Stimulated activated CD8-positive, alpha-beta memory T cell treated with anti-CD3 and anti-CD28 coated beads, Interleukin-2, amount 100 ng/mL, for 1 hour (primary cell): ENCODE data around the gene TAS2R3.
A peak's percentile ranks its signal among the peaks of the same experiment; 100 is the strongest.

Experiments used
- DNase-seq, 2 donors: peaks; one replicate each; pipeline ENCODE4 v3.0.0-alpha.2; 2020; ENCODE audit warnings: low read depth in 2 of 2

The TAS2R3 gene

DNA sequence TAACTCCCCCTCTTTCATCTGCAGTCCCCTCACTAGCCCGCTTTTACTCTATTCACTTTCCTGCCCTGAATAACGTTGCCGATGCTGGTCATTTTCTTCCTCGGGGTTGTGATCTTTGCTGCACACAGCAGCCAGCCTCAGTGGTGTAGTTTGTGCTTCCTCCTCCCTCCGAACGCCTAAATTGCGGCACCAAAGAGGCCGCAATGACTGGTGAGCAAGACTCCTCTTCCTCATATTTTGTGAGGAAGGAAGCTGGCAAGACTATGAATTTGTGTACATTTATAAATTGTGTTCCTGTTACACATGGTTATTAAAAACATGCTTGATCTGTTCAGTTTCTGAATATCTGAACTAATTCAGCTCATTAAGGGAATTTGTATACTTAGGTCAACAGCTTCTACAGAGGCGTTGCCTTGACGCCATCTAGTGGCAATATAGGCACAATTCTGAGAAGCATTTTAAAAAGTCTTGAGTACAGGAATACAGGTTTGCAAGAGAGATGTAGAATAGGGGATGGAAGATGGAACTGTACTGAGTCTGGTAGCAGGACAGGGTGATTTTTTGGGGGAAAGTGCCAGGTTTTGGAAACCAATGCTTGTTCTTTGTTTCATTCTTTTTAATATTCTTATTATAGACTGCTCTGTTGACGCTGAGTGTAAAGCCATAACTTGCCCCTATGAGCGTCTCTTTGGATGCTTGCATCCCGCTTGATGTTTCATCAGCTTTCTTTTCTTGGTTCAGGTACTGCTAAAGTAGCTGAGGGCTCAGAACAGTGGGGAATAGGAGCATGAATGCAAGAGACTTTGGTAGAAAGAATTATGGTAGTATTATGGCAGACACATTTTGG lies 22.0 kb downstream of the TAS2R3 start:
- peak in 1 of 2 donors; percentile 17 for DNase-seq

DNA sequence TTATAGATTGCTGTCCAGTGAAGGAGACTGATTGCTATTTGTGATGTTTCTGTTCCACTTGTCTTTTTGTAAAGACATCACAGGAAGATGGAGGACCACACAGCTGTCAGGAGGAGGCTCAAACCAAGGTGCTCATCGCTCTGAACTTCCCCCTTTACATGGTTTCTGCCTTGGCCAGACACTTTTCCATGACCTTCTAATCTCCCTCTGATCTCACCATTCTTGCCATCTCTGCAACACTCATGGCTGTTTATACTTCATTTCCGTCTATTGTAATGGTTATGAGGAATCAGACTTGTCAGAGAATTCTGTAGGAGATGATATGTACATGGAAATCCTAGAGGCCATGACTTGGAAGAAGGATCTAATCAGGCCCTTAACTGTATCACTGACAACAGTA lies 24.4 kb downstream of the TAS2R3 start:
- no peak for DNase-seq

DNA sequence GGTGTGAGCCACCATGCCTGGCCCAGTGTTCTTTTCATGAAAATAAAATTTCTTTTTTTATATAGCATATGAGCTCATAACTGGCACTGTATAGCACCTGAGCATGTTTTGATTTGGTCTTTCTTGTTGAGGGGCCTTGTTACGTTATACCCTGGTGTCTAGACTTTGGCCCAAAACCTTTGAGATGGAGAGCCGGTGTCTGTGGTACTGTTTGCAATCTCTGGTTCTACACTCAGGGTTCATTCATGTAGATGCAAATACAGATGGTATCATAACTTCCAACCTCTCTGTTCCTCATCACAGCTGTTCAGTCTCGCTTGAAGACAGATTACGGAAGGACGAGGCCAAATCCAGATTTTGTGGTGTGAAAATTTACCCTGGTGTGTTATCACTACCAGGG lies 26.0 kb downstream of the TAS2R3 start, which contains the start of gene TAS2R5:
Gene TAS2R5 (plus strand): TSS at position 301 of the 400 bp plus-strand sequence. CDS start 145 bp downstream, outside the sequence.
- no peak for DNase-seq

DNA sequence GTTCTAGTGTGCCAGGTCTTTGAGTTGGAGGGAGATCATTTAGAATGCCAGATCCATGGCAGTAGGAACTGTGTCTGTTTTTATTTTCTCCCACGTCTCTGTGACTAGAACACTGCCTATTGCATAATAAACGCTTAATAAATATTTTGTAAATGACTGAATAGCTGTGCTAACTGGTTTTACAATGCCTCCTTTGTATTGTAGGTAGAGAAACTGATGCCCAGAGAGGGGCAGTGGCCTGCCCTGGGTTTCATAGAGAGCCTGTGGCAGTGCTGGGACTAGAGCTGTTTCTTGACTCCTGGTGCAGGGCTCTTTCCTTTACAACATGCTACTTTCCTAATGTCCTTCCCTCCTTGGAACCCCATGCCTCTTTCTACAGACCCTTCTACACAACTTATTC lies 28.6 kb downstream of the TAS2R3 start:
- no peak for DNase-seq
